HepG2 (cell line): ENCODE measurements around the gene HNRNPM. TPM values are rescaled to one million over a fixed set of nuclear protein-coding genes. Genes with fewer than 3 reads are reported as not detected.

Source experiments
- CAMTA2 ChIP-seq: sonication (generic); formaldehyde crosslinking; IDR thresholded peaks from 2 replicates; pipeline ENCODE4 v1.4.0; 2020; ENCODE audit warnings: mild to moderate bottlenecking, missing genetic modification reagents, borderline replicate concordance
- ISL2 ChIP-seq: sonication (generic); formaldehyde crosslinking; IDR thresholded peaks from 2 replicates; pipeline ENCODE4 v1.5.0; 2020; ENCODE audit warnings: missing genetic modification reagents
- KDM3A ChIP-seq: IDR thresholded peaks from 2 replicates; pipeline ENCODE4 v1.6.1; 2018; ENCODE audit warnings: low read depth, missing compliant biosample characterization
- MAX ChIP-seq: IDR thresholded peaks from 2 replicates; pipeline ENCODE4 v1.6.1; 2012; ENCODE audit warnings: inconsistent platforms
- NFKBIZ ChIP-seq: IDR thresholded peaks from 2 replicates; pipeline ENCODE4 v1.6.1; 2018; ENCODE audit warnings: missing genetic modification reagents, missing compliant biosample characterization
- PAWR ChIP-seq: sonication (generic); formaldehyde crosslinking; IDR thresholded peaks from 2 replicates; pipeline ENCODE4 v1.4.0; 2020; ENCODE audit warnings: missing genetic modification reagents, mild to moderate bottlenecking, borderline replicate concordance
- PBX3 ChIP-seq: sonication (generic); formaldehyde crosslinking; IDR thresholded peaks from 2 replicates; pipeline ENCODE4 v1.8.1; 2023; ENCODE audit warnings: missing genetic modification reagents, inconsistent platforms, borderline replicate concordance
- RBAK ChIP-seq: sonication (generic); formaldehyde crosslinking; IDR thresholded peaks from 2 replicates; pipeline ENCODE4 v1.5.1; 2020; ENCODE audit warnings: mild to moderate bottlenecking, missing genetic modification reagents
- SNAI1 ChIP-seq: sonication (generic); formaldehyde crosslinking; IDR thresholded peaks from 2 replicates; pipeline ENCODE4 v1.5.0; 2020; ENCODE audit warnings: mild to moderate bottlenecking, missing genetic modification reagents, borderline replicate concordance
- SOX6 ChIP-seq, 2 experiments: fragments of 450-650 bp in 1 of 2; sonication (generic) in 1 of 2; formaldehyde crosslinking in 1 of 2; IDR thresholded peaks; 2 replicates each; pipeline versions ENCODE4 v1.4.0 to v1.6.1; 2017 to 2020; ENCODE audit warnings: antibody characterized with exemption in 1 of 2, mild to moderate bottlenecking in 1 of 2, missing genetic modification reagents in 1 of 2
- YEATS2 ChIP-seq: sonication (generic); formaldehyde crosslinking; IDR thresholded peaks from 2 replicates; pipeline ENCODE4 v1.4.0; 2020; ENCODE audit warnings: missing genetic modification reagents, borderline replicate concordance
- ZFY ChIP-seq: sonication (generic); formaldehyde crosslinking; IDR thresholded peaks from 2 replicates; pipeline ENCODE4 v1.4.0; 2020; ENCODE audit warnings: missing genetic modification reagents
- ZMYM4 ChIP-seq: sonication (generic); formaldehyde crosslinking; IDR thresholded peaks from 2 replicates; pipeline ENCODE4 v1.8.1; 2023; ENCODE audit warnings: mild to moderate bottlenecking, missing genetic modification reagents
- ZNF234 ChIP-seq: sonication (generic); formaldehyde crosslinking; conservative IDR thresholded peaks from 2 replicates; pipeline ENCODE4 v1.5.1; 2020; ENCODE audit warnings: mild to moderate bottlenecking, missing genetic modification reagents
- ZNF292 ChIP-seq: sonication (generic); formaldehyde crosslinking; IDR thresholded peaks from 2 replicates; pipeline ENCODE4 v1.8.1; 2022; ENCODE audit warnings: mild to moderate bottlenecking, low read depth, missing genetic modification reagents, borderline replicate concordance
- ZNF773 ChIP-seq: sonication (generic); formaldehyde crosslinking; IDR thresholded peaks from 2 replicates; pipeline ENCODE4 v1.4.0; 2020; ENCODE audit warnings: missing genetic modification reagents, borderline replicate concordance
- polyA plus RNA-seq, 8 experiments: library from polyadenylated mRNA; depleted of rRNA in 3 of 8; stranded (reverse) in 7 of 8; unstranded in 1 of 8; fragments of >200 nt; fragmentation: Illumina TruSeq in 4 of 8; extraction: Trizol in 4 of 8; gene quantifications; 2 replicates each; pipeline versions ENCODE4 v1.2.1 to v1.2.3, GENCODE V29; 2011 to 2016; ENCODE audit warnings: low read depth in 4 of 8, missing spikeins in 1 of 8, mixed read lengths in 1 of 8; ENCODE audit not compliant: insufficient read depth in 1 of 8
- total RNA-seq, 5 experiments: library from RNA; depleted of rRNA; stranded (reverse); fragments of >200 nt; fragmentation: Illumina TruSeq; extraction: Trizol; gene quantifications; 2 replicates each; pipeline ENCODE4 v1.2.3, GENCODE V29; 2016; ENCODE audit warnings: low read depth in 1 of 5
- TF ChIP-seq, protein P1 (sequence below): sonication (generic); formaldehyde crosslinking; IDR thresholded peaks from 2 replicates; pipeline ENCODE4 v1.4.0; 2020; ENCODE audit warnings: missing genetic modification reagents
- TF ChIP-seq, protein P2 (sequence below): sonication (generic); formaldehyde crosslinking; IDR thresholded peaks from 2 replicates; pipeline ENCODE4 v1.4.0; 2020; ENCODE audit warnings: missing genetic modification reagents

Gene HNRNPM
- total and polyA plus RNA-seq, 2 of the 13 experiments (the other 11 are each of a cell fraction or from before 2014, with no cell fraction given), result 56.7 to 102 TPM

DNA sequence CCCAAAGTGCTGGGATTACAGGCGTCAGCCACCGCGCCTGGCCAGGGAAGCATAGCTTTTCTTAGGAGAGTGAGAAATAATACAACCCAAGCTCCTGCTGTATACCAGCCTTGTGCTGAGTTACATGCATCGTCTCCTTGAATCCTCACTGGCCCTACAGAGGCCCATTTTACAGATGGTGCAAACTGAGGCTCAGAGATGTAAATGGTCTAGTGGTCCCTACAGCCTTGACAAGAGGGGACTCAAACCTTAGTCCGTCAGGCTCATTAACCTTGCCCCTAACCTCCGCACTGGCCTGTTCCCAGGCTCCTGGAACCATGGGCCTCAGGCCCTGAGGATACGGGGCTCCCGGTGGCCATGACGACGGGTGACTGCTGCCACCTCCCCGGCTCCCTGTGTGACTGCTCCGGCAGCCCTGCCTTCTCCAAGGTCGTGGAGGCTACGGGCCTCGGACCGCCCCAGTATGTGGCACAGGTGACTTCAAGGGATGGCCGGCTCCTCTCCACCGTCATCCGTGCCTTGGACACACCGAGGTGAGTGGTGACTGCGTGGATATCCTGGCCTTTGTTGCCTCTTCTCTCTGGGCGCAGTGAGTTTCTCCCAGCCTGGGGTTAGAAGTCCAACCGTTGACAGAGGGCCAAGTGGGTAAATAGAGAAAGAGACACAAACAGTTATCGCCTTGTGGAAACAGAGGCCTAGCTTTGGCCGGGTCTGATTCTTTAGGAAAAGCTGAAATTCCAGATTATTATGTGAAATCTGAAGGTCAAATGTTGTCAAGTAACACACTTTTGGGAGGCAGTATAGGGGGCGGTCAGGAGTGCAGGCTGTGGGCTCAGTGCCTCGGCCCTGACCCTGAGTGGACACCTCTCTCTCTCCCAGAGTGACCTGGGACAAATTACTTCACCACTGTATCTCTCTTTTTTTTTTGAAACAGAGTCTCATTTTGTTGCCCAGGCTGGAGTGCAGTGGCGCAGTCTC is 23.0 kb upstream of the HNRNPM start (continued):
- TF ChIP-seq PBX3 (CRISPR knock-in tag) (no peak), MAX (peak; percentile 11; the same call in 1 of the 2 replicates), PAWR (CRISPR knock-in tag) (no peak), RBAK (CRISPR knock-in tag) (no peak), KDM3A (CRISPR knock-in tag) (no peak), ZNF773 (CRISPR knock-in tag) (no peak), ISL2 (CRISPR knock-in tag) (0 out of 2 replicates have a peak, but pooled peaks have one; percentile 33), ZFY (peak; percentile 69), SNAI1 (CRISPR knock-in tag) (no peak), ZMYM4 (no peak; the same call in 1 of the 2 replicates), ZNF292 (CRISPR knock-in tag) (no peak; the same call in 1 of the 2 replicates), YEATS2 (CRISPR knock-in tag) (no peak), CAMTA2 (no peak), SOX6 (IDR thresholded peaks at IDR 0.05) (no peak), SOX6 (CRISPR knock-in tag; IDR thresholded peaks at IDR 0.05) (peak; percentile 60; the same call in 1 of the 2 replicates), ZNF234 (CRISPR knock-in tag) (no peak), NFKBIZ (CRISPR knock-in tag) (no peak)
- TF ChIP-seq, protein P1, sequence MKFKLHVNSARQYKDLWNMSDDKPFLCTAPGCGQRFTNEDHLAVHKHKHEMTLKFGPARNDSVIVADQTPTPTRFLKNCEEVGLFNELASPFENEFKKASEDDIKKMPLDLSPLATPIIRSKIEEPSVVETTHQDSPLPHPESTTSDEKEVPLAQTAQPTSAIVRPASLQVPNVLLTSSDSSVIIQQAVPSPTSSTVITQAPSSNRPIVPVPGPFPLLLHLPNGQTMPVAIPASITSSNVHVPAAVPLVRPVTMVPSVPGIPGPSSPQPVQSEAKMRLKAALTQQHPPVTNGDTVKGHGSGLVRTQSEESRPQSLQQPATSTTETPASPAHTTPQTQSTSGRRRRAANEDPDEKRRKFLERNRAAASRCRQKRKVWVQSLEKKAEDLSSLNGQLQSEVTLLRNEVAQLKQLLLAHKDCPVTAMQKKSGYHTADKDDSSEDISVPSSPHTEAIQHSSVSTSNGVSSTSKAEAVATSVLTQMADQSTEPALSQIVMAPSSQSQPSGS (CRISPR knock-in tag), result no peak
- TF ChIP-seq, protein P2, sequence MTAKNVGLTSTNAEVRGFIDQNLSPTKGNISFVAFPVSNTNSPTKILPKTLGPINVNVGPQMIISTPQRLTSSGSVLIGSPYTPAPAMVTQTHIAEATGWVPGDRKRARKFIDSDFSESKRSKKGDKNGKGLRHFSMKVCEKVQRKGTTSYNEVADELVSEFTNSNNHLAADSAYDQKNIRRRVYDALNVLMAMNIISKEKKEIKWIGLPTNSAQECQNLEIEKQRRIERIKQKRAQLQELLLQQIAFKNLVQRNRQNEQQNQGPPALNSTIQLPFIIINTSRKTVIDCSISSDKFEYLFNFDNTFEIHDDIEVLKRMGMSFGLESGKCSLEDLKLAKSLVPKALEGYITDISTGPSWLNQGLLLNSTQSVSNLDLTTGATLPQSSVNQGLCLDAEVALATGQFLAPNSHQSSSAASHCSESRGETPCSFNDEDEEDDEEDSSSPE (CRISPR knock-in tag), result no peak
